Stimulated activated naive CD8-positive, alpha-beta T cell treated with anti-CD3 and anti-CD28 coated beads, Interleukin-15, Interleukin-2, amounts not matched to agents 100 ng/mL and 50 ng/mL, for 24 hours (primary cell): Measurements from ENCODE around the gene USB1.
A peak's percentile ranks its signal among the peaks of the same experiment; 100 is the strongest.

Experiments used
- H3K27ac Mint-ChIP-seq: one replicate; pipeline ENCODE4 v1.8.0; 2021; ENCODE audit warnings: mild to moderate bottlenecking, mixed read lengths
- H3K27me3 Mint-ChIP-seq: one replicate; pipeline ENCODE4 v1.8.0; 2021; ENCODE audit warnings: mixed read lengths
- H3K36me3 Mint-ChIP-seq: one replicate; pipeline ENCODE4 v1.8.0; 2021; ENCODE audit warnings: low read depth, mixed read lengths
- H3K4me1 Mint-ChIP-seq: one replicate; pipeline ENCODE4 v1.8.0; 2021; ENCODE audit warnings: low read depth, mixed read lengths
- H3K4me3 Mint-ChIP-seq: one replicate; pipeline ENCODE4 v1.8.0; 2021; ENCODE audit warnings: mild to moderate bottlenecking, mixed read lengths
- H3K9me3 Mint-ChIP-seq: one replicate; pipeline ENCODE4 v1.8.0; 2021; ENCODE audit warnings: mixed read lengths

Gene USB1

GRCh38 chr16:57982385-57982784 lies 18.8 kb upstream of the USB1 start:
- H3K27me3 Mint-ChIP-seq = peaks cover 4% of the 10 kb centered on the region
- H3K36me3 Mint-ChIP-seq = no peaks in the 10 kb centered on the region
- H3K4me1 Mint-ChIP-seq = peaks cover 9% of the 10 kb centered on the region
- no peak overlapping the region for H3K4me3 Mint-ChIP-seq
- no peaks in the 10 kb centered on the region for H3K9me3 Mint-ChIP-seq
- H3K27ac Mint-ChIP-seq = no peak overlapping the region

GRCh38 chr16:57984443-57985203 lies 16.6 kb upstream of the USB1 start:
- Mint-ChIP-seq H3K36me3 (no peaks in the 10 kb centered on the region), H3K27ac (no peak overlapping the region), H3K4me3 (peak overlapping the region; percentile 83), H3K4me1 (peaks cover 9% of the 10 kb centered on the region), H3K27me3 (peaks cover 4% of the 10 kb centered on the region), H3K9me3 (no peaks in the 10 kb centered on the region)

DNA sequence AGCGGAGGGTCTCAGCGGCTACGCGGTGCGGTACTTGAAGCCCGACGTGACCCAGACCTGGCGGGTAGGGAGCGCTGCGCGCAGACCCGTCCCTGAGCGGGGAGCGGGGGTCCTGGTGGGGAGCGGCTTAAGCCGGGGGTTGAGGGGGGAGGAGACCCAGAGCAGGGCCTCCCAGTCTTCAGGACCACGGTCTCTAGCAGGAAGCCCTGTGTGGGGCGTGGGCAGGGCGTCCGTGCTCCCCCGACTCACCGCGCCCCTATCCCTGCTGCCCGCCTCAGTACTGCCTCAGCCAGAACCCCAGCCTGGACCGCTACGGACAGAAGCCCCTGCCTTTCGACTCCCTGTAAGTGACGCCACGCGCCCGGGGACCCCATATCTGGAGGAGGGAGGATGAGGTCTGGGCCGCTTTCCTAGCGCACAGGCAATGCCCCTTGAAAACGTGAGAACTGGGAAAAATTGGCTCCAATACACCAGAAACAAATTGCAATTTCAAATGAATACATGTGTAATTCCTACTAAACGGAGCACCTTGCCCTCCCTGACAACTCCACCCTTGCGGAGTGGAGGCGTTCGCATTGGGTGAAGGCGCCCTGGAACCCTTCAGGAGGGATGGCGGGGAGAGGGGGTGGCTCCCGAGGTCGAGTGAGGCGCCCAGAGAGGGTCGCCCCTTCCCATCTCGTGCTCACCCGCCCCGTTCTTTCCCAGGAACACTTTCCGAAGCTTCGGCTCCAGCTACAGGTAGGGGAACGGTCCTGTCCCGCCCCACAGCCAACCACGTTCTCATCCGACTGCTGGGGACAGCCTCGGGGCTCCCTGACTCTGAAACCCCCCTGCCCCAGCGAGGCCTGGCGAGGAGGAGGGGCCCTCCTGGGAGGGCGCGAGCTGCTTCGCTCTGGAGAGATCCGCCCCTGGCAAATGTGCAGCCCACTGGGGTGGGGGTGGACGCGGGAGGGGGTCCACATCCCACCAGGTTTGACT lies 15.7 kb upstream of the USB1 start:
- Mint-ChIP-seq H3K36me3 (no peaks in the 10 kb centered on the region), H3K27ac (no peak overlapping the region), H3K9me3 (no peaks in the 10 kb centered on the region), H3K27me3 (peaks cover 4% of the 10 kb centered on the region), H3K4me3 (peak overlapping the region; percentile 83), H3K4me1 (peaks cover 9% of the 10 kb centered on the region)

GRCh38 chr16:57986196-57986595 lies 15.0 kb upstream of the USB1 start:
- Mint-ChIP-seq H3K4me3 (peak overlapping the region; percentile 5), H3K36me3 (no peaks in the 10 kb centered on the region), H3K4me1 (peaks cover 9% of the 10 kb centered on the region), H3K27ac (no peak overlapping the region), H3K27me3 (peaks cover 4% of the 10 kb centered on the region), H3K9me3 (no peaks in the 10 kb centered on the region)

GRCh38 chr16:57987441-57988177 lies 13.6 kb upstream of the USB1 start:
- no peaks in the 10 kb centered on the region for H3K27me3 Mint-ChIP-seq
- H3K36me3 Mint-ChIP-seq = no peaks in the 10 kb centered on the region
- no peaks in the 10 kb centered on the region for H3K9me3 Mint-ChIP-seq
- H3K4me1 Mint-ChIP-seq = peaks cover 9% of the 10 kb centered on the region
- H3K4me3 Mint-ChIP-seq = no peak overlapping the region
- H3K27ac Mint-ChIP-seq = no peak overlapping the region

DNA sequence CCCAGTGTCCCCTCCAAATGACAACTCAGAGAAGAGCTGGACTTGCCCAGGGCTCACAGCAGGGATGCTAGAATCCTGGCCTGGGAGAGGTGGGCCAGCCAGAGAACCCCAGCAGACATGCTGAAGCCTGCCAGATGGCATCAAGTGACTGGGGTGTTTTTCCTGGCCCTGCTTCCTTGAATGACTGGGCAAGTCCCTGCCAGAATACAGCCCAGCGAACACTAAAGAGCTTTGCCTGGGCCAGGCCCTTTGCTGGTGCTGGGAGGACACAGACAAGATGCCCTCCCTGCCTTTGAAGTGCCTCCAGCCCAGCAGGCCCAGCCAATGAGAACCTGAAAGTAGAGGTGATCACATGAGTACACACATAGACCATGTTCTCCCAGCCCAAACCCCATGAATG lies 12.3 kb upstream of the USB1 start:
- Mint-ChIP-seq H3K4me1 (peaks cover 9% of the 10 kb centered on the region), H3K27ac (no peak overlapping the region), H3K4me3 (no peak overlapping the region), H3K27me3 (no peaks in the 10 kb centered on the region), H3K9me3 (no peaks in the 10 kb centered on the region), H3K36me3 (no peaks in the 10 kb centered on the region)

DNA sequence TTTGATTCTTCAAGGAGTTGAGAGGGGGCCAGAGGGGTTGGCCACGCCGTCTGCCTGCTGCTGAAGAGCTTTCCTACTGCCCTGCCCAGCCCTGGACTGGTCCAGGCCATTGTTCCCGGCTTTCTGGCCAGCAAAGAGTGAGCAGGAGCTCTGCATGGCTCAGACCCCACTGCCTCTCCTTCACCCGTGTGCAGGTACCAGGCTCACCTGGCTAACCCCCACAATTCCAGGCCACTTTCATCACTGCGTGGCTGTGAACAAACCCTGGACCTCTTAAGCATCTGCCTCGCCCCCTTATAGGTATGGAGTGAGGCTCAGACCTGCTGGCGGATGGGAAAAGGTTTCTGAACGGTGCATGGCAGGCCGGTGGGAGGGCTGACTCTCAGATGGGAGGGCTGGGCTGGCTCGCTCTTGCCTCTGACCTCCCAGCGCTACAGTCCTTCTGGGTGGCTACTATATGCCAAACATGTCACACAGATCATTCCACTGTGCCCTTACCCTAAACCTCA lies 9.6 kb upstream of the USB1 start:
- Mint-ChIP-seq H3K27me3 (no peaks in the 10 kb centered on the region), H3K27ac (no peak overlapping the region), H3K4me3 (no peak overlapping the region), H3K4me1 (peaks cover 12% of the 10 kb centered on the region), H3K9me3 (no peaks in the 10 kb centered on the region), H3K36me3 (no peaks in the 10 kb centered on the region)

DNA sequence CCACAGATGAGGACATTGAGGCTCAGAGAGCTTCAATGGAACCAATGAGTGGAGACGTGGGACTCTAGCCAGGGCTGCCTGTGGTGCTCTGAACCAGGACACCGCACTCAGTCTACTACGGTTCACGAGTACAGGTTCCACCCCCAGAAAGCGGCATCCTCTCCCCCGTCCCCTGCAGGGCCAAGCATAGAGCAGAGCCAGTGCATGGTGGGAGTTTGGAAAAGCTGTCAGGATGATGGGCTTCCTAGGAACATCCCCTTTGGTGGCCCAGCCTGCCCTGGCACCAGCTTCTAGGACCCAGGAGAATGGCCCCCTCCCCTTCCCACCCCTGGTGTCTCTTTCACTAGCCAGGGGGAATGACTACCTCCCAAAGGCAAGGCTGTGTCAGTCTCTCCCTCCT lies 9.1 kb upstream of the USB1 start:
- Mint-ChIP-seq H3K27me3 (no peaks in the 10 kb centered on the region), H3K9me3 (no peaks in the 10 kb centered on the region), H3K27ac (no peak overlapping the region), H3K36me3 (no peaks in the 10 kb centered on the region), H3K4me1 (peaks cover 14% of the 10 kb centered on the region), H3K4me3 (no peak overlapping the region)

GRCh38 chr16:57993438-57993837 lies 7.8 kb upstream of the USB1 start:
- Mint-ChIP-seq H3K27me3 (no peaks in the 10 kb centered on the region), H3K4me1 (peaks cover 26% of the 10 kb centered on the region), H3K27ac (no peak overlapping the region), H3K36me3 (peaks cover 3% of the 10 kb centered on the region), H3K9me3 (no peaks in the 10 kb centered on the region), H3K4me3 (no peak overlapping the region)

DNA sequence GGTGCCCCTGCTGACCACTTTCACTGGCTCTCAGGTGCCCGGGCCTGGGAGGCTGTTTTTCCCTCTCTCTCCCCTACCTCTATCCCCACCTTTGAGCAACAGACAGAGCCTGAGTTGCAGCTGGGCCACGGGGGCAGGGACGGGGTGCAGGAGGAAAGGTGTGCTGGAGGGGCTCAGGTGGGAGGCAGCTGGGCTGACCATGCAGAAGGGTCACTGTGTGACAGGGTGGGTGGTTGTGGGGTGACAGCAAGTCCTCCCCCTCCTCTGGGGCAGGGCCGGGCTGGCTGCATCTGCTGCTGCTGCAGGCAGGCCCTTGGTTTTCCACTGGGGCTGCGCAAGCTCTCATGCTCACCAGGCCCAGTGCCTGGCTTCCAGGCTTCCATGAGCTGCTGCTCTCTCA lies 7.3 kb upstream of the USB1 start:
- Mint-ChIP-seq H3K36me3 (peaks cover 3% of the 10 kb centered on the region), H3K4me1 (peaks cover 30% of the 10 kb centered on the region), H3K4me3 (no peak overlapping the region), H3K9me3 (no peaks in the 10 kb centered on the region), H3K27me3 (no peaks in the 10 kb centered on the region), H3K27ac (no peak overlapping the region)

DNA sequence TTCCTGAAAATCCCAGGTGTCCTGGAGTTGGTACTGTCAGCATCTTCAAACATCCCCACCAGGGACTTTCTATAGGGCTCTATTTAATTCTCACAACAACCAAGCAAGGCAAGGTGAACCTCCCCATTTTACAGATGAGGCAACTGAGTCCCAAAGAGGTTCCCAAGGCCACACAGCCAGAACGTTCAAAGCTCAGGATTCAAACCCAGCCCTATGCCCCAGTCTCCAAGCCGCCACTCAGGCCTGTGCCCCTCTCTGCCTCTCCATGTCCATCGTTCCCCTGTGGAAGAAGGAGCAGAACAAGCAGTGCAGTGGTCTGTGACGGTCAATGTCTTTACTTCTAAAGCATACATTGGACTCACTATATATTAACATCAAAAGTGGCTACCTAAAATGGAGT lies 6.8 kb upstream of the USB1 start:
- Mint-ChIP-seq H3K36me3 (peaks cover 3% of the 10 kb centered on the region), H3K4me1 (peaks cover 35% of the 10 kb centered on the region), H3K4me3 (no peak overlapping the region), H3K27ac (no peak overlapping the region), H3K27me3 (no peaks in the 10 kb centered on the region), H3K9me3 (no peaks in the 10 kb centered on the region)

DNA sequence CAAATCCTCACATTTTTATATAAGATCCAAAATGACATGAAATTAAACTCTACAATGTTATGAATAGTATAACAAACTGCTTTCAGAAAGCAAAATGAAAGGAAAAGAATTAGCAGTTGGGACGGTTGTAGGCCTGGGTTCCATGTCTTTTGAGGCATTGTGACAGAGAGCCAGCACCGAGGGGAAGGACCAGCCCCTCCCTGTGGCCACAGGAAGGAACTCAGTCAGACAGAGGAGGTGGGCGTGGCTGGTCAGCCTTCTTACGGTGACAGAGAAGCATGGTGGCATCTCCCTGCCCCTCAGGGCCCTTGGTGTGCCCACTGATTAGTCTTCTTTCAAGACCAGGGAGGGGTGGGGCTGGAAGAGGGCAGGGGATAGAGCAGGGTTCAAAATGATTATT lies 6.4 kb upstream of the USB1 start:
- peaks cover 37% of the 10 kb centered on the region for H3K4me1 Mint-ChIP-seq
- no peaks in the 10 kb centered on the region for H3K9me3 Mint-ChIP-seq
- no peak overlapping the region for H3K4me3 Mint-ChIP-seq
- peaks cover 3% of the 10 kb centered on the region for H3K36me3 Mint-ChIP-seq
- H3K27me3 Mint-ChIP-seq = no peaks in the 10 kb centered on the region
- no peak overlapping the region for H3K27ac Mint-ChIP-seq

- peaks cover 3% of the 10 kb centered on the region for H3K36me3 Mint-ChIP-seq
- H3K27ac Mint-ChIP-seq = peak overlapping the region; percentile 19
- no peak overlapping the region for H3K4me3 Mint-ChIP-seq
- H3K9me3 Mint-ChIP-seq = no peaks in the 10 kb centered on the region
- peaks cover 37% of the 10 kb centered on the region for H3K4me1 Mint-ChIP-seq
- no peaks in the 10 kb centered on the region for H3K27me3 Mint-ChIP-seq
Measured at GRCh38 chr16:57995721-57996405, 5.3 kb upstream of the USB1 start.

- Mint-ChIP-seq H3K4me1 (peaks cover 40% of the 10 kb centered on the region), H3K9me3 (no peaks in the 10 kb centered on the region), H3K27me3 (no peaks in the 10 kb centered on the region), H3K27ac (no peak overlapping the region), H3K4me3 (no peak overlapping the region), H3K36me3 (peaks cover 3% of the 10 kb centered on the region)
Measured at GRCh38 chr16:57996406-57997175, 4.6 kb upstream of the USB1 start.
